ENCODE data around the gene SRGAP1.

Gene SRGAP1

GRCh38 chr12:63996556-63996955 lies 152.1 kb downstream of the SRGAP1 start:
- TF ChIP-seq CTCF (IDR thresholded peaks at IDR 0.05; ENCODE audit: extremely low read depth, missing control alignments) = no peak
- DNase-seq (ENCODE audit: low spot score) = no peak

GRCh38 chr12:63997198-63997597 lies 152.7 kb downstream of the SRGAP1 start:
- no peak for TF ChIP-seq CTCF (IDR thresholded peaks at IDR 0.05; ENCODE audit: extremely low read depth, missing control alignments)
- no peak for DNase-seq (ENCODE audit: low spot score)

- no peak for DNase-seq (ENCODE audit: low spot score)
- TF ChIP-seq CTCF (IDR thresholded peaks at IDR 0.05; ENCODE audit: extremely low read depth, missing control alignments) = no peak
These were observed 154.1 kb downstream of the SRGAP1 start for GRCh38 chr12:63998584-63998983.

GRCh38 chr12:63999853-64000252 lies 155.4 kb downstream of the SRGAP1 start:
- DNase-seq (ENCODE audit: low spot score) = no peak
- no peak for TF ChIP-seq CTCF (IDR thresholded peaks at IDR 0.05; ENCODE audit: extremely low read depth, missing control alignments)

- TF ChIP-seq CTCF (IDR thresholded peaks at IDR 0.05; ENCODE audit: extremely low read depth, missing control alignments) = no peak
These were observed 156.9 kb downstream of the SRGAP1 start for GRCh38 chr12:64001439-64001838.

GRCh38 chr12:64004641-64005040 lies 160.1 kb downstream of the SRGAP1 start:
- no peak for DNase-seq (ENCODE audit: low spot score)
- no peak for TF ChIP-seq CTCF (IDR thresholded peaks at IDR 0.05; ENCODE audit: extremely low read depth, missing control alignments)

More at GRCh38 chr12:64001439-64001838, 156.9 kb downstream of the SRGAP1 start:
- no peak for DNase-seq (ENCODE audit: low spot score)

- no peak for TF ChIP-seq CTCF (IDR thresholded peaks at IDR 0.05; ENCODE audit: extremely low read depth, missing control alignments)
- DNase-seq (ENCODE audit: low spot score) = no peak
These were observed 161.8 kb downstream of the SRGAP1 start for GRCh38 chr12:64006211-64006825.
